Stimulated activated naive CD4-positive, alpha-beta T cell (primary cell): ENCODE data around the gene ACYP1.
"Not testable (repeated sequence)": the region's sequence is repeated elsewhere in the genome, so short reads cannot be mapped to it uniquely, and the experiment has no call there.

Experiments
- DNase-seq, 6 experiments: peaks; one replicate each; lab custom pipeline; 2025; lab: John Stamatoyannopoulos, UW

The ACYP1 gene

DNA sequence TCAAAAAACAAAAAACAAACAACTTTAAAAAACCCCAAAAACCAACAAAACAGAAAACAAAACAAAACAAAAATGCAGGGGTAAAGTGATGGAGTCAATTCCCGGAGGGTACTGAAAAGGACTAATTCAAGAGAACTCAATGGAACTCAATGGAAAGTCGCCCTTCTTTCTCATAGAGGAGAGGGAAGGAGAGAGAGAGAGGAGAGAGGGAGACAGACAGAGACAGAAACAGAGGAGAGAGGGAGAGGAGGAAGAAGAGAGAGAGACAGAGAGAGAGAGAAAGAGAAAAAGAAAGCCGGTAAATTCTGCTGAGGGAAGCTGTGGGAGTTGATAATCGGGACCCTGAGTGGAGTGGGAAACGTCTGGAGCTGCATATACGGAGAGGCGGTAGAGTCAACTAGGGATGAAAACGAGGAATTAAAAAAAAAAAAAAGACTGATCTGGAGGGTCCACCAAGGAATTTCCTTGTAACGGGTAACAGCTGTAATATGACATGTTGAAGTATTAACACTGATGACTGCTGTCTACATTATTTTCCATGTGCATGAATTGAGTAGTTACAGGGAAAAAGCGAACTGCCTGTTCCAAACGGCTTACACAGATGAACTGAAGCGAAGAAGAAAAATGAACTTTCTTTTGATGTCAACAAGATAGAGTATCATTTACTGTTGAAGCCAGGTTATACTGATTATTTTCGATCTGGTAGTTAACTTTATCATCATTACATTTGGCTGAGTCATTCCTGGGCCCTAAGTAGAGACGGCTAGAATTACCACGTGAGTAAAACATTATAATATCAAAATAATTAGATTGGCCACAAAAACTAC lies 4.7 kb upstream of the ACYP1 start:
- no peak for DNase-seq

DNA sequence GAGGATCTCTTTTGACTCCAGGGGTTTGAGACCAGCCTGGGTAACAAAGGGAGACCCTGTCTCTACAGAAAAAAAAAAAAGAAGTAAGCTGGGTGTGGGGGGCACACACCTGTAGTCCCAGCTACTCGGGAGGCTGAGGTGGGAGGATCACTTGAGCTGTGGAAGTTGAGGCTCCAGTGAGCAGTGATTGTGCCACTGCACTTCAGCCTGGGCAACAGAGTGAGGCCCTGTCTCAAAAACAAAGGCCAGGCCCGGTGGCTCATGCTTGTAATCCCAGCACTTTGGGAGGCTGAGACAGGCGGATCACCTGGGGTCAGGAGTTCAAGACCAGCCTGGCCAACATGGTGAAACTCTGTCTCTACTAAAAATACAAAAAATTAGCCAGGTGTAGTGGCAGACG lies 3.9 kb upstream of the ACYP1 start:
- DNase-seq = not testable (repeated sequence)

DNA sequence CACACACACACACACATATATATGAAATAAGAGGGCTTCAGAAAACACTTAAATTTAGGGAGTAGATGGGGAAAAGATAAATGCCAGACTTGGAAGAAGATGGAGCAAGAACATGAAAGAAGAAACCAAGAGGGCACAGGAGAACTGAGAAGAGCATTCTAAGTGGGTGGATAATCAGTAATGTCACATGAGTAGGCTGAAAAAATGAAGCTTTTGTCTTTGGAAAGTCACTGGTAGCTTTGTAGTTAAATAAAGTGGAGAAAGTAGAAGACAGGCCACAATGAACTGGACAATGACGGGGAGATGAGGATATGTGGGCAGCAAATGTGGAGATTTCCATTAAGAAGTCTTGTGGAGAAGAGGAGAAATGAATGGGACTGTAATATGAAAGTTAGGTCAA lies 3.4 kb upstream of the ACYP1 start:
- no peak for DNase-seq

DNA sequence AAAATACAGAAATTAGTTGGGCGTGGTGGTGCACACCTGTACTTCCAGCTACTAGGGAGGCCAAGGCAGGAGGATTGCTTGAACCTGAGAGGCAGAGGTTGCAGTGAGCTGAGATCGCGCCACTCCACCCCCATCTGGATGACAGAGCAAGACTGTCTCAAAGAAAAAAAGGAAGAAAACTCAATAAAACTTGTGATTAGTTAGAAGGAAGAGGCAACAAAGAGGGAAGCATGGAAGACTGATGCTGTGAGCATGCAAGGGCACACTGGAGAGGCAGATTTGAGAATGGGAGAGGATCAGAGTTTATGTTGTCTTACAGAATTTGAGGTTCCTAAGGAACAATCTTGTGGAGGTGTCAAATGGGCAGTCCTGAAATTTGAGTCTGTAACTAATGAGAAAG lies 2.9 kb upstream of the ACYP1 start:
- no peak for DNase-seq

DNA sequence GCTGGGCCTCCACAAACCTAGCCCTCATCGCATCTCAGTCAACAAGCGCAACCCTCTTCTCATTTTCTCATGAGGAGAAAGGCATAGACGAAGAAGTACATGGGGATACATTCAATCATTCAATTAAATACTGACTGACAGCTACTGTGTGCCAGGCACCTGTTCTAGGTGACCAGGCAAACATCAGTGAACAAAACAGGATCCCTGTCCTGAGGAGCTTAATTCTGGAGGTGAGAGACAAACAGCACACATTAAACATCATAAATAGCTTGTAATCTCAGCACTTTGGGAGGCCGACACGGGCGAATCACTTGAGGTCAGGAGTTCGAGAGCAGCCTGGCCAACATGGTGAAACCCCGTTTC lies 362 bp upstream of the ACYP1 start:
- DNase-seq = no peak

DNA sequence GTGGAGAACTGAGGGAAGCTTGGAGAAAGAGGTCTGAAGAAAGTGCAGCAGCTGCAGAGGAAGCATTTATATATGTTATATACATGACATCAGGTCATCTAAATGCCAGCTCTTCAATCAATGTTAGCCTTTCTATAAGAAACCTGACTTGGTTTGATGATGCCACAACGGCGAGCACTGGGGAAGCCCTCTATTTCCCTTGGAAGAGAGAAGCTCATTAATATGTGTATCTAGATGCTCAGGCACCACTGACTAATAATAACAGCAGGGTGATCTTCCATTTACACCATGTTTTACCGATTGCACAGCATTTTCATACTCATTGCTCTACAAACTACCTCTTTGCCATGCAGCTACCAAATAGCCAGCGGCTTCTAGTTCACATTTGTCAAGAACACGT lies 811 bp downstream of the ACYP1 start:
- no peak for DNase-seq

DNA sequence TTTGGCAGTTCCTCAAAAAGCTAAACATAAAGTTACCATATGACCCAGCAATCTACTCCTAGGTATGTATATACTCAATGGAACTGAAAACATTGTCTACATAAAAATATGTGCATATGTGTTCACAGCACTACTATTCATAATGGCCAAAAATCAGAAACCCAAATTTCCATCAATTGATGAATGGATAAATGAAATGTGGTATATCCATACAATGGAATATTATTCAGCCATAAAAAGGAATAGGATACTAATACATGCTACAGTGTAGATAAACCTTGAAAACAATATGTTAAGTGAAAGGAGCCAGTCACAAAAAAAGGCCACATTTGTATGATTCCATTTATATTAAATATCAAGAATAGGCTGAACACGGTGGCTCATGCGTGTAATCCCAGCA lies 3.4 kb downstream of the ACYP1 start:
- DNase-seq = no peak

DNA sequence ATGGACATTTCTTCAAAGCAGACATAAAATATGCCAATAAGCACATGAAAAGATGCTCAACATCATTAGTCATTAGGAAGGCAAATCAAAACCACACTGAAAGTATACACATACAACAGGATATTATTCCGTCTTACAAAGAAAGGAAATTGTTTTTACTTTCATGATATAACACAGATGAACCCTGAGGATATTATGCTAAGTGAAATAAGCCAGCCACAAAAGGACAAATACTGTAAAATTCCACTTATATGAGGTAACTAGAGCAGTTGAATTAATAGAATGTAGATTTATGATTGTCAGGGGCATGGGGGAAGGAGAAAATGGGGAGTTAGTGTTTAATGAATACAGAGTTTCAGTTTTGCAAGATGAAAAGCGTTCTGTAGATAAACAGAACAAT lies 4.2 kb downstream of the ACYP1 start:
- no peak for DNase-seq

DNA sequence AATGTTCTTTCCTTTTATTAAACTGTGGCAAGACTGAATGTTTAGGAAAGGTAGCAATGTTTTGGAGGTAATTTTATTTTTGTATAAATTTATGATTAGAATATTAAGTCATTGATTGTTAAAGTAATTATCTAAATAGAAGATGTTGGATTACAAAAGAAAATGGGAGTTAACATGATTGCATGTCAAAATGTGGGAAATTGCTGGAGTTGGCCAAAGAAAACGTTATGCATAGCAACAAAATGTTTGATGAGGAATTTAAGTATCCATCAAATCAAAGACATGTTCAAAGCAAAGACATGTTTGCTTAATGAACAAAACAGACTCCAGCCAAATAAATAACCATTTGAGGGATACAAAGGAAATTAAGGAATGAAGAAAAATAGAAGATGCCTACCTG lies 9.4 kb downstream of the ACYP1 start:
- no peak for DNase-seq

DNA sequence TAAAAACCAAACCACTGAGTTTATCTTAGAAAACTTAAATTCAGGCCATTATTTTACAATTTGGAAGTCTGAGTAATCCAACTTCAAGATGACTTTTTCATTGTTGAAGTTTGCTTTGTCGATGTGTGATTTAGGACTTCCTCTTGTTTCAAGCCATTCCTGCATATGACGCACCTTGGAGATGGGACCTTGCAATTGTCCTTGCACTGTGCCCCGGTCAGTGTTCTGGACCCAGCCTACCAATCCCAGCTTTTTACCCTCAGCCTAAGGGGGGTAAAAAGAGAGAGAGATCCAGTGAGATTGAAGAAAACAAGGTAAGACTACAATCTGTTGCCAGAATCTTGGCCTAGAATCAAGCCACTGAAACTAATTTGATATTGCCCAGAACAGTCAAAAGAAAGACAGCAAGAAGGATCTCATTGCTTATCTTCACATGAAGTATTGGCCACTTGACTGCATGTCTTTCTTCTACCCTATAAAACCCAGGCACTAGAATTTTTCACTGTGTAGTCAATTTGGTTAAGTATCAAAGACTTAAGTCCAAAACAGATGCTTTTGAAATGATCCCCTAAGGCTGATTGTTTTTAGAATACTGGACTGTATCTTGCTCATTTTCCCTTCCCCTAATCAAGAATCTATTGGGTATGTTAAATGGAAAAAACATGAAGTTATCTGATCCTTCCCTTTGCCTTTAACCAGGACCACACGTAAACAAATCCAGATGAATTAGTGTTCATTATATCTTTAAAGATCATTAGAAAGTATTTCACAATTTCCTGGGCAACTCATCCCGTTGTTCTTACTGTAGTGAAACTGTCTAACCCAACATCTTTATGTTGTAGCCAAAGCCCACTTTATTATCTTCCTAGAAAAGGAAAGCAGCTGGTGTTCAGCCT lies 10.2 kb downstream of the ACYP1 start:
- no peak for DNase-seq

DNA sequence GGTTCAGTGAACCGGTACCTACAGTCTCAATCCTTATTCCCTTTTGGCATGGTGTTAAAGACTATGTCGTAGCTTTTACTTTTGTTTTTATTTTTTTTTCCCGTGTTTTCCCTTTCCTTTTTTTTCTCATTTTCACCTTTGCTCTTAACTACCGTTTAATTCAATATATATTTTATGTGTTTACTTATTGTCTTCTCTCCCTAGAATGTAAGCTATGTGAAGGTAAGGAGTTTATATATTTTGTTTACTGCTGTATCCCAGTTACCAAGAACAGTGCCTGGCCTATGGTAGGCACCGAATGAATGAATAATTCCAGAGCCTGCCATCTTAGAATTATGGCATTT lies 12.3 kb downstream of the ACYP1 start:
- no peak for DNase-seq

DNA sequence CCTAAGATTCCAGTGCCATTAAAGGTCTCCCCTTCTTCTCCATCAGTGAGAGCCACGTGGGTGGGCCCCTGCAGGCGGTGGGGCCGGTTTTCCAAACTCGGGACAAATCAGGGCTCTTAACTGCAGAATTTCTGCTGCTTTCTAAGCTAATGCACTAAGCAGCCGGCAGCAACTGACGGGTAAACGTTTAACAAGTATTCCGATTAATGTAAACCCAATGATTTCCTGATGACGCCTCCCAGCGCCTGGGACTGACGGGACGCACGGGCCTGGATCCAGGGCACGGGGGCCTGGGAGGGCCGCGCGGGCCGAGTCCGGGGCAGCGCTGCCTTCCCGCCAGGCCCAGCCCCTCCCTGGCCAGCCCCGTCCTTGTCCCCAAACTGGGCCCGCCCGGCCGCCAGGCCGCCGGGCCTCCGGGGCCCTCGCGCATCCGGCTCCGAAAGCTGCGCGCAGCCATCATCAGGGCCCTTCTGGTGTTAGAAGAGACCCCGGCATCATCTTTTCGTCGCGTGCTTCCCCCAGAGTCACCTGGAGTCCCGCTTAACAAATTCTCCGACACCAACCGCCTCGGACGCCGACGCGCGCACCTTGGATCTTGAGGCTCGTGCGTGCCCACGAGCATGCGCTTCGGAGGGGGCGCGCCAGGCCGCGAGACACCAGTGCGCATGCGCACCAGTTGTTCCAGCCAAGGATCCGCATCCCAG lies 12.8 kb downstream of the ACYP1 start, which contains the start of gene MLH3:
TSS of gene MLH3 (minus strand) at position 616 of the 704 bp plus-strand sequence. CDS start 1,812 bp downstream, outside the sequence.
- peak; percentile 57 to 84 (median 73) for DNase-seq

DNA sequence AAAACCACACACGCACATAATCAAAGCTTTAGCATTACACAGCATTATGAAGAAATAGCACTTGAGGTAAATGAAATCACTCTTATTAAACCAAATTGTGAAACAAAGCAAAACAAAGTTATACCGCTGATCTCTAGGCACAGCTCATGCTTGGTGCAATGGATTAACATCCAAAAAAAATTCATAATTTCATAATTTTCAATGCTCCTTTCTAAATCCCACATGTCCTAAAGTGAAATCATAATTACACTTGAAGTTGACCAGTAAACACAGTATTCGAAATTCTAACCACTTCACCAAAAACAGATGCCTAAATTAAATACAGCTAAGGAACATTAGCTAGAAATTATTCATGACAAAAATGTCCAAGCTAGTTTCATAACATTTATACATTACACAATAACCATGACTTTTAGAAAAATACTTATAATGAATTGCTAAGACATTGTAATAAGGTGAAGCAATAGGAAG lies 14.1 kb downstream of the ACYP1 start:
- DNase-seq = no peak

DNA sequence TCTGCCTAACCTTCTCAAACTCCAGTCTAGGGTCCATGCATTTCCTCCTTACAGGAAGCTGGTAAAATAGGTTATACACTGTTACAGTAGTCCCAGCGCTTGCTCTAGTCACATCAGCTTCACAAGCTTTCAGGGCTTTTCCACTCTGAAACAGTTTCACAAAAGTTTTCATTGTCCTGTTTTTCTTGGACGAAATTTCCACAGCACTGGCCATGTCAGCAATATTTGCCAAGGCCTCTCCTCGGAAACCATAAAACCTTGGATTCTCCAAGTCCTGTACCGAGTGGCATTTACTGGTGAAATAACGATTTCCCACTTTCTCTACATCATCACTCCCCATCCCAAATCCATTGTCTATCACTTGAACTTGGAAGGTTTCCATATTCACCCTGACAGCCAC lies 14.7 kb downstream of the ACYP1 start:
- no peak for DNase-seq

DNA sequence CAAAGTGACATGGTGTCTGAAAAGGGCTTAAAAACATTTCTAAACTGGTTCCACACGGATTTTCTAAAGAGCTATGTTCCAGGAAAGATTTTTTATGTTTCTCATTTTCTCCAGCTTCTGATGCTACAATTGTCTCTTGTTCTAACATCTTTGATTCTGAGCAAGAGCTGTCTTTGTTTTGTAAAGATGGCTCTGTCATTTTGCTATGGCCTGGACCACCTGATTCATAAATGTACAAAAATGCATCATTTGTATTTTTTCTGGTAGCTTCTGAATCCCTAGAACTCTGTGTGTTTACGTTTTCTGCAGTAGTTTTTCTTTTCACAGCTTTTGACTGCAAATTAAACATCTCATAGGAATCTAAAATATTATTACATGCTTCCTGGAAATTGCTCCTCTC lies 15.7 kb downstream of the ACYP1 start:
- no peak for DNase-seq

DNA sequence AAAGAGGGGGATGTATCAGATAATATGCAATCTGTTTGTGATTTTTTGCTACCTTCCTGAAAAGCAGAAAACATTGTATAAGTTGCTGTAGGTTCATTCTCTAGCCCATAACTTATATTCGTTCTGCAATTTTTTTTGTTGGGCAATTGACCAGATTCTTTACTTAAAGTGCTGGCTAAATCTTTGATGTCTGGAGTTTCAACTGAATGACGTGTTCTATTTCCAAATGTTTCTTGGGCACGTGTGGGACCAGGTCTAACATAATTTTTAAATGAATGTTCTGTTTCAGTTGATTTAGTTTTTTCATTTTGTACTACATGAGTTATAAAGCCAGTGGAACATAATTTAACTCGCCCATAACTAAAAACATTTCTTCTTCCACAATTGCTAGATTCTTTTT lies 16.3 kb downstream of the ACYP1 start:
- no peak for DNase-seq

DNA sequence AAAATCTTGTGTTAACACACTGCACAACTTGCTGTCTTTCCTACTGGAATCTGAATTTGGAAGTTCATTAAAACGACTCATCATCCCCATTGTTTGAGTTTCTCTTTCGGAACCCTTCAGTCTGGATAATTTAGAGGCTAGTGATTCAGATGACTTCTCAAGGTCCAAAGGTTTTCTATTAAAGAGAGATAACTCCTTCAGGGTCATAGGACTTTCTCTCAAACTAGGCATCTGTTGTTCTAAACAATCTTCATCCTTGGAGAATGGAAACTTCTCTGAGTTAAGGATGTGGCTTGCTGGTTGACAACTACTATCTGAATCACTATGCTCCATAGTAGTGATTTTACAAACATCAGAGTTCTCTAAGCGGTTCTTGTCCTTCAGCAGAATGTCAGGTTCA lies 16.9 kb downstream of the ACYP1 start:
- DNase-seq = no peak

DNA sequence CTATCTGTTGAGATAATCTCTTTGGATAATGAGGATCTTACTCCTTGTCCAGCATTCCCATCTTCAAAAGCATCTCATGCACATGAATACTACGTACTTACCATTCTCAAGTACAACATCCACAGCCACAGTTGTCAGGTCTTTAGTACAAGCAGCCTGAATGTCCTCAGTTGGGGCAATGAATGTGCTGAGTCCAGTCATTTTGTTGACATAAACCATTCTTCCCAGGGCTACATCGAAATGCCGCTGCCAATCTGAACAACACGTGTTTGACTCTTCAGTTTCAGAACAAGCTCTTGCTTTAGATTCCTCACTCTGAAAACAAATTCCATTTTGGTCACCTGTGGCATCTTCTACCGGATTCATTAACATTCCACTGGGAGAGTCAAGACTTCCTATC lies 17.5 kb downstream of the ACYP1 start:
- DNase-seq = no peak

DNA sequence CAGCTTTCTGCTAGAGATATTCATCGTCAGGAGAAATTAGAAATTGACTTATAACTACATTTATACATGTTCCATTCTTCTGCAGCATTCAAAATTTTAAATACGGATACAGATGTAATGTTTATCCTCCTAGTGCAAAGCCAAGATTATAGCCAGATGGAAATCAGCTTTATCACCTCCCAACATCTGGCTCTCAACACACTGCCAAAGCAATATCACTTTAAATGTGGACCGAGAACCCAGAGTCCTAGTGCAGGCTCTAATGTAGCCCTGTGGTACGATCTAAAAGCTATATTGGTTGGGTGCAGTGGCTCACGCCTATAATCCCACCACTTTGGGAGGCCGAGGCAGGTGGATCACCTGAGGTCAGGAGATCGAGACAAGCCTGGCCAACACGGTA lies 19.1 kb downstream of the ACYP1 start:
- no peak for DNase-seq

DNA sequence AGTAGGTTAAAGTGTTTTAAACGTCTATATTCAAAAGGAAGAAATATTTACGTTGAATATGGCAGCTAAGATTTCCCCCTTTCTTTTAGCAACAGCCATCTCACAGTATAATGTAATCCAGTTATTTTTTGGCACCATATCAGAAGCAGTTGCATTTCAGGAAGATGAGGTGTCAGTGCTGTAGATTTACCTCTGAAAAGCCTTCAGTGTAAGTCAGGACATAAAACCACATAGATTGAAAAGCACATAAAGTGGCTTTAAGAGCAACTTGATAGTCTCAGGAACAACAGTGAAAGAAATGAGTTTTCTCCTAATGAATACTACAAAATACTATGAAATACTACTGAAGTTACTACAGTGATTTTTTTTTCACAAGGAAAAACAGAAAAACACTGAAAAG lies 19.5 kb downstream of the ACYP1 start:
- no peak for DNase-seq

DNA sequence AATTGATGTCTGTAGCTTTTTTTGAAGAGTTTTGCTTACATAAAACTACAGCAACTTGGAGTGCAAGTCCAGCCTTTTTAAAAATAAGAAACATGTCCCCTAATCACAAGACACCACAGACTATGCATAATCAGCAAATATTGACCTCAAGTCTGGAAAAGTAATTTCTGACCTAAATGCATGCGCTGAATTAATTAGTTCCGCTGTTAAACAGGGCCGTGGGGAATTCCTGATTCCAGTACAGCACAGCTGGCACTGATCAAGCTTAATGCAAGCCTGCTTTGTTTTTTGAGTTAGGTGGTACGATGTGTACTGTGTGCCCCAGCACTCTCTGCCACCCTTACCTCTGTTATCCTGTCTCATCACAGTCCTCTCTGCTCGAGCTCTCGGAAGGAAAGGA lies 21.8 kb downstream of the ACYP1 start:
- no peak for DNase-seq

DNA sequence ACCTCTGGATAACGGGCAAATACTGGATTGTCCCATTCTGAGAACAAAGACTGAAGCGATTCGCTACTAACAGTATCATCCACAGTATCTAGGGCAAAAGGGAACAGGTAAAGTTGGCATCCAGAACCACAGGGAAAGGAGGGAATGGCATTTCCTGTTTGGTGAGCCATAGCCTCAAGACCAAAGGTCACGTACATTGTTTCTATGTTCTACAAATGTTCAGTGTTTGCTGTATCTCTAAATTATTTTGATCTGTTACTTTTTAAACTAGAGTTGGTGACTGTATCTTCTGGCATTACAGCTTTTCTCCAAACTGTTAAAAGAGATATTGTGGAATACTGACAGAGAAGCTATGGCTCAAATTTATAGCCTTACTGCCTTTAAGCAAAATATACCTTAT lies 22.2 kb downstream of the ACYP1 start:
- DNase-seq = no peak

DNA sequence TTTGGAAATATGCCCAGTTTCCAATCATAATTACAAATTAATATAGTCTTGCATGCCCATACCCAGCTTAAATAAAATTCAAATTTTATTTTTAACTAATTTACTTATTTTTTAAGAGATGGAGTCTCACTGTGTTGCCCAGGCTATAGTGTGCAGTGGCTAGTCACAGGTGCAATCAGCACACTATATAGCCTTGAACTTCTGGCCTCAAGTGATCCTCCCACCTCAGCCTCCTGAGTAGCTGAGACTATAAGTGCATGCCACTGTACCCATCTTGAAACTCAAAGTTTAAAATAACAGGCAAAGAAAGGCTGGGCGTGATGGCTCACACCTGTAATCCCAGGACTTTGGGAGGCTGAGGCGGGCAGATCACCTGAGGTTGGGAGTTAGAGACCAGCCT lies 22.9 kb downstream of the ACYP1 start:
- DNase-seq = no peak
